Smooth muscle cell (in vitro differentiated cells): ENCODE data around the gene TICAM2. TPM values are rescaled to one million over a fixed set of nuclear protein-coding genes. Genes with fewer than 3 reads are reported as not detected.

ENCODE experiments used
- DNase-seq: peaks from one replicate; lab custom pipeline; 2025; ENCODE audit not compliant: unreplicated experiment; lab: John Stamatoyannopoulos, UW
- H2AFZ ChIP-seq: fragments of 200-600 bp; sonication (generic); 2 replicates; pipeline ENCODE4 v1.6.0; 2016; ENCODE audit warnings: antibody characterized with exemption, low read depth, mild to moderate bottlenecking
- H3F3A ChIP-seq: fragments of 200-600 bp; sonication (generic); 2 replicates; pipeline ENCODE4 v1.6.0; 2017; ENCODE audit warnings: antibody characterized with exemption, low read depth
- H3K27ac ChIP-seq: fragments of 200-600 bp; sonication (generic); 2 replicates; pipeline ENCODE4 v1.5.1; 2016; ENCODE audit warnings: low read depth, mild to moderate bottlenecking
- H3K27me3 ChIP-seq: fragments of 200-600 bp; sonication (generic); 2 replicates; pipeline ENCODE4 v1.6.1; 2016; ENCODE audit warnings: low read depth, mild to moderate bottlenecking
- H3K36me3 ChIP-seq: fragments of 200-600 bp; sonication (generic); 2 replicates; pipeline ENCODE4 v1.5.1; 2016; ENCODE audit warnings: low read depth
- H3K4me1 ChIP-seq: fragments of 200-600 bp; sonication (generic); 2 replicates; pipeline ENCODE4 v1.5.1; 2016; ENCODE audit warnings: low read depth
- H3K4me2 ChIP-seq: fragments of 200-600 bp; sonication (generic); 2 replicates; pipeline ENCODE4 v1.6.0; 2016; ENCODE audit warnings: mild to moderate bottlenecking
- H3K4me3 ChIP-seq: fragments of 200-600 bp; sonication (generic); 2 replicates; pipeline ENCODE4 v1.5.1; 2016; ENCODE audit warnings: mild to moderate bottlenecking
- H3K79me2 ChIP-seq: fragments of 200-600 bp; sonication (generic); 2 replicates; pipeline ENCODE4 v1.6.0; 2016; ENCODE audit warnings: low read depth, mild to moderate bottlenecking
- H3K9ac ChIP-seq: fragments of 200-600 bp; sonication (generic); 2 replicates; pipeline ENCODE4 v1.6.0; 2016; ENCODE audit warnings: low read depth
- H3K9me3 ChIP-seq: fragments of 200-600 bp; sonication (generic); replicated peaks from 2 replicates; pipeline ENCODE4 v1.5.1; 2016; ENCODE audit warnings: low read depth
- H4K20me1 ChIP-seq: fragments of 200-600 bp; sonication (generic); 2 replicates; pipeline ENCODE4 v1.6.0; 2016; ENCODE audit warnings: low read depth
- WGBS: methylation state at CpG from one replicate; pipeline ENCODE4 v1.1.7; 2016; ENCODE audit warnings: low lambda C conversion rate; 5-methylcytosine and 5-hydroxymethylcytosine counted together
- polyA plus RNA-seq: library from polyadenylated mRNA; unstranded; fragments of >200 nt; fragmentation: Nextera tagmentation; extraction: Ambion mirVana; gene quantifications from 2 replicates; pipeline ENCODE4 v1.2.1, GENCODE V29; 2016
- total RNA-seq: library from RNA; depleted of rRNA; stranded (reverse); fragments of >200 nt; gene quantifications from 2 replicates; pipeline ENCODE4 v1.2.3, GENCODE V29; 2014
- TF ChIP-seq, protein P1 (sequence below): fragments of 200-600 bp; sonication (generic); IDR thresholded peaks from 2 replicates; pipeline ENCODE4 v1.5.1; 2017; ENCODE audit warnings: borderline replicate concordance, mild to moderate bottlenecking, antibody characterized with exemption; ENCODE audit not compliant: insufficient read depth, poor library complexity, severe bottlenecking

Gene TICAM2
- total and polyA plus RNA-seq, 2 experiments from 2014 or later: 11.5 to 13.3 TPM

DNA sequence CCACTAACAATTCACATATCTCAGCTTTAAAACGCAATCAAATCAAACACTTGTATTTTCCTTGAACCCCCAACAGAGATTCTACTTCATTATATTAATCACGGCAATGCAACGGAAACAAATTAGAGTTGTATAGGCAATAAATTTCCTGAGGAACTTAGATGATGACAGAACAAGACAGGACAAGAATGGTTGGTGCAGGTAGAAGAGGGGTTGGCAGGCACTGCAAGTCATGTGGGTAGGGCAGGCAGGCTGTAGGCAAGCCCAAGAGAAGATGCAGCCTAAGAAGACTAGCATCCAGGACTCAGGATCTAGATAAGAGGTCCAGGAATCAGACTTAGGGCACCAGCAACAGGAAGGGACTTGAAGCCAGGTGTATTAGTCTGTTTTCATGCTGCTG lies 41.1 kb downstream of the TICAM2 start:
- Histone ChIP-seq H2AFZ (no peak overlapping the region), H3K4me3 (no peak overlapping the region), H3F3A (no peaks in the 10 kb centered on the region), H3K79me2 (no peaks in the 10 kb centered on the region), H3K9me3 (no peaks in the 10 kb centered on the region), H3K4me2 (no peak overlapping the region), H3K27ac (no peak overlapping the region), H4K20me1 (no peaks in the 10 kb centered on the region), H3K27me3 (no peaks in the 10 kb centered on the region), H3K4me1 (no peaks in the 10 kb centered on the region), H3K9ac (no peak overlapping the region), H3K36me3 (no peaks in the 10 kb centered on the region)
- no peak for DNase-seq
- WGBS: 97% methylated on average over 3 of the region's 3 CpGs
- TF ChIP-seq, protein P1, sequence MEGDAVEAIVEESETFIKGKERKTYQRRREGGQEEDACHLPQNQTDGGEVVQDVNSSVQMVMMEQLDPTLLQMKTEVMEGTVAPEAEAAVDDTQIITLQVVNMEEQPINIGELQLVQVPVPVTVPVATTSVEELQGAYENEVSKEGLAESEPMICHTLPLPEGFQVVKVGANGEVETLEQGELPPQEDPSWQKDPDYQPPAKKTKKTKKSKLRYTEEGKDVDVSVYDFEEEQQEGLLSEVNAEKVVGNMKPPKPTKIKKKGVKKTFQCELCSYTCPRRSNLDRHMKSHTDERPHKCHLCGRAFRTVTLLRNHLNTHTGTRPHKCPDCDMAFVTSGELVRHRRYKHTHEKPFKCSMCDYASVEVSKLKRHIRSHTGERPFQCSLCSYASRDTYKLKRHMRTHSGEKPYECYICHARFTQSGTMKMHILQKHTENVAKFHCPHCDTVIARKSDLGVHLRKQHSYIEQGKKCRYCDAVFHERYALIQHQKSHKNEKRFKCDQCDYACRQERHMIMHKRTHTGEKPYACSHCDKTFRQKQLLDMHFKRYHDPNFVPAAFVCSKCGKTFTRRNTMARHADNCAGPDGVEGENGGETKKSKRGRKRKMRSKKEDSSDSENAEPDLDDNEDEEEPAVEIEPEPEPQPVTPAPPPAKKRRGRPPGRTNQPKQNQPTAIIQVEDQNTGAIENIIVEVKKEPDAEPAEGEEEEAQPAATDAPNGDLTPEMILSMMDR: no peak

DNA sequence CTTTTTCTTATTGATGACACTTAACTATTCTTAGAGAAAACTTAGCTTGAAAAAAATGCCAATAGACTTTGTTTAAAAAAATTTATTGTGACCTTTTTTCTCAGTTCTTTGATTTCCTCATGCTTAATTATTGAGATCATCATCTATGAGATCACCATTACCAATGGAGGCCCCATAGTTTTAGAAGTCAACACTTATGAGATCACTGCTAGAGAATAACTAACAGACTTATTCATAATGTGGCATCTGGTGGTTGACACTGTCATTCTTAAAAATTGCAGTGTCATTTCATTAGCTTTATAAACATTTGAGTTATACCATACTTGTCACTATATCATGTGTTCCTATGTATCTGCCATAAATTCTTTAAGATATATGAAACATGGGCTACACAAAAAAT lies 42.8 kb downstream of the TICAM2 start:
- Histone ChIP-seq H3K27me3 (no peaks in the 10 kb centered on the region), H3K4me1 (no peaks in the 10 kb centered on the region), H3K4me3 (no peak overlapping the region), H3F3A (no peaks in the 10 kb centered on the region), H2AFZ (no peak overlapping the region), H3K4me2 (no peak overlapping the region), H4K20me1 (no peaks in the 10 kb centered on the region), H3K9me3 (no peaks in the 10 kb centered on the region), H3K36me3 (no peaks in the 10 kb centered on the region), H3K9ac (no peak overlapping the region), H3K27ac (no peak overlapping the region), H3K79me2 (no peaks in the 10 kb centered on the region)
- TF ChIP-seq, protein P1: no peak
- no peak for DNase-seq

DNA sequence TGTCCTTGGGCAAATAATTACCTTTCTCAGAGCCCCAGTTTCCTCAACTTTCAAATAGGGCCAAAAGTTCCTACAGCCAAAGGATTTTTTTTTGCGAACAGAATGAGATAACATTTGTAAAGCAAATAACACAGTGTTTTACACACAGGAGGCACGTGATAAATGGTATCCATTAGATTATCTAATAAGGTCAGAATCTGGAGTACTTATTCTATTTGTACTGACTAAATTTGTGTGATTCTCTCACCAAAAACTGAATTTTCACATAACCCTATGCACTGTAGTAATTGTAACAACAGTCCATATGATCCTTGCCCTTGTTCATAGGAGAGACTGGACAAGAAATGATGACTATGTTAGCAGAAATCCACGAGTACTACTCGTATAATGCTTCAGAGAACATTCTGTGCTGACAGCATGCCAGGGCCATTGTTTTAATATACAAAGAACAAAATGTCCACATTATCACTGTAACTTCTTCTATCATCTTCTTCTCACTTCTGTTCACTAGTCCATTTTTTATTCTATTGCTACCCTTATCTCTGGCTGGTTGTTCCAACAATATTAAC lies 43.8 kb downstream of the TICAM2 start:
- Histone ChIP-seq H3K9ac (no peak overlapping the region), H3K4me2 (no peak overlapping the region), H3K27ac (no peak overlapping the region), H3K27me3 (no peaks in the 10 kb centered on the region), H3K36me3 (no peaks in the 10 kb centered on the region), H3K79me2 (no peaks in the 10 kb centered on the region), H3F3A (no peaks in the 10 kb centered on the region), H3K9me3 (no peaks in the 10 kb centered on the region), H3K4me3 (no peak overlapping the region), H4K20me1 (no peaks in the 10 kb centered on the region), H3K4me1 (no peaks in the 10 kb centered on the region), H2AFZ (no peak overlapping the region)
- WGBS: 82% methylated on average over 4 of the region's 4 CpGs
- DNase-seq: no peak
- TF ChIP-seq, protein P1: no peak

DNA sequence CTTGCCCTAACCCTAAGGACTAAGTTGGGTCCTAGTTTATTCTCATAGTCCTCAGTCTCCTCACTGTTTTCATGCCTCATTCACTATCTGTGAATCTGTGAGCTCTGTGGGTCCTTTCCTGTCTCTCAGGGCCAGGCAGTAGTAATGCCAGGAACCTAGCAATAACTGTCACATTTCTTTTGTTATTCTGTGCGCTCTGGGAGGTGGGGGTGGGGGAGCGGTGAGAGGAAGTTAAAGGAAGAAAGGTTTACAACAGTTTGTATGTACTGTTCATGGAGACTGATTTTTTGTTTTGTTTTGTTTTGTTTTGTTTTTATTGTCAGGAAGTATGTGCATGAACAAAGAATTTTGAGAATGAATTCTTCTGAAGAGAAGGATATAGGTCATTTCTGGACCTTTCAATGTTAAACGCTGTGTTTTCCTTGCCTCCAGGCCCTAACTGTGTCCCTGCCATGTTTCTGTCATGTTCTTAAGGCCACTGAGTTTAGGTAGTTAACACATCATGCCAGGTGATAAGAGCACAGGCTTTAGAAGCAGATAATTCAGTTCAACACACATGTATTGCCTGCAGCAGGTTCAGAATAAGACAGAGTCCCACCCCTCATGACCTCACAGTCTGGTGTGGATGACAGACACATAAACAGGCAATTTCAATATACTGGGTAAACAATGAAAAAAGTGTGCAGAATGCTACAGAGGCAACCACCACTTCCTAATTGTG lies 44.5 kb downstream of the TICAM2 start:
- Histone ChIP-seq H3K4me1 (no peaks in the 10 kb centered on the region), H3K27ac (no peak overlapping the region), H3K4me2 (no peak overlapping the region), H3K27me3 (no peaks in the 10 kb centered on the region), H2AFZ (no peak overlapping the region), H3K4me3 (no peak overlapping the region), H3K36me3 (no peaks in the 10 kb centered on the region), H3K9ac (no peak overlapping the region), H3F3A (no peaks in the 10 kb centered on the region), H3K79me2 (no peaks in the 10 kb centered on the region), H3K9me3 (no peaks in the 10 kb centered on the region), H4K20me1 (no peaks in the 10 kb centered on the region)
- 79% methylated on average over 3 of the region's 3 CpGs for WGBS
- TF ChIP-seq, protein P1: no peak
- no peak for DNase-seq
